HFFc6 (cell line): ENCODE measurements around the gene CALB2. TPM values are rescaled to one million over a fixed set of nuclear protein-coding genes. Genes with fewer than 3 reads are reported as not detected.

Source experiments
- DNase-seq: peaks from one replicate; pipeline ENCODE4 v3.0.0-alpha.2; 2018
- H3K27ac Mint-ChIP-seq: 2 replicates; pipeline ENCODE4 v1.8.0; 2020; ENCODE audit warnings: mild to moderate bottlenecking, mixed read lengths
- H3K27me3 Mint-ChIP-seq: 2 replicates; pipeline ENCODE4 v1.8.0; 2021; ENCODE audit warnings: mild to moderate bottlenecking, moderate library complexity, mixed read lengths; ENCODE audit not compliant: insufficient read depth
- H3K36me3 Mint-ChIP-seq: 2 replicates; pipeline ENCODE4 v1.8.0; 2021; ENCODE audit warnings: low read depth, mixed read lengths
- H3K4me1 Mint-ChIP-seq: 2 replicates; pipeline ENCODE4 v1.8.0; 2020; ENCODE audit warnings: low read depth, mixed read lengths
- H3K4me3 Mint-ChIP-seq: 2 replicates; pipeline ENCODE4 v1.8.0; 2020; ENCODE audit warnings: mild to moderate bottlenecking, moderate library complexity, mixed read lengths
- H3K9me3 Mint-ChIP-seq: 2 replicates; pipeline ENCODE4 v1.8.0; 2020; ENCODE audit warnings: mild to moderate bottlenecking, mixed read lengths
- CTCF ChIP-seq: fragments of 200-600 bp; sonication (generic); IDR thresholded peaks from 2 replicates; pipeline ENCODE4 v1.5.0; 2021; ENCODE audit warnings: antibody characterized with exemption, mild to moderate bottlenecking
- total RNA-seq, 6 experiments: library from RNA; stranded (reverse); fragmentation: NEBNext Ultra II Directional; extraction: Animal tissue kit (Norgen Biotek cat#: 25700); gene quantifications; 2 replicates in 1 of 6; 3 replicates in 5 of 6; pipeline ENCODE4 v1.2.3, GENCODE V29; 2021

Gene CALB2
- total RNA-seq, 6 experiments from 2014 or later: 0.14 to 1.1 (median 0.70) TPM; not detected in 3

GRCh38 chr16:71348262-71349085 lies 10.0 kb upstream of the CALB2 start:
- no peak overlapping the region for H3K4me3 Mint-ChIP-seq
- H3K27me3 Mint-ChIP-seq: peaks cover 35% of the 10 kb centered on the region
- no peak overlapping the region for H3K27ac Mint-ChIP-seq
- no peak for TF ChIP-seq CTCF
- no peak for DNase-seq
- H3K9me3 Mint-ChIP-seq: no peaks in the 10 kb centered on the region
- H3K36me3 Mint-ChIP-seq: no peaks in the 10 kb centered on the region
- no peaks in the 10 kb centered on the region for H3K4me1 Mint-ChIP-seq

DNA sequence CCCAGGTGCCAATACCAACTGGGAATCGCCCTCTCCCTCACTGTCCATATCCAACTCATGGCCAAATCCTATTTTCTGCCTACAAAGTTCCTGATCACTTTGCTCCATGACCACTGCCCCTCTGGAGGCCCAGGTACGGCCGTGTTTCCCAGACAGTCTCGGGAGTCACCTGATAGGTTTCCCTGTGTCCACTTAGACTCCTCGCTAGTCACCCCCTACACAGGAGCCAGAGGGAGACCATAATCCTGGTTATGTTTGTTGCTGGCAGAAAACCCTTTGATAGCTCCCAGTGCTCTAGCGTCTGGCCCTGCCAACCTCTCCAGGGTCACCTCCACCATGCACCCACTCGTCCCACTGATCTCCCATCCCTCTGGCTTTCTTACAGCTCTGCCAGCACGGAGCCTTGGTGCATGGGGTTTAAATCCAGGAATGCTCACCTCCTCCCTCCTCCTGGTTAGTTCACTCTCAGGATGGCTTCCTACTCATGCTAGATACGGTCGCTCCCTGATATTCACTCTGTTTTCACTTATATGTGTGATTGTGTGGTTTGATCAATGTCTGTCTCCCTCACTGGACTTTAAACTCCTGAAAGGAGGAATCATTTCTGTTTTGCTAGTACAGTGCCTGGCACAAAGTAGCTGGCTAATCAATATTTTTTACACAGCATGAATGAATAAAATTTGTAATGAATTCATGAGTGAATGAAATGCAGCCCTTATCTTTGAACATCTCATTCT lies 7.5 kb upstream of the CALB2 start:
- H3K4me1 Mint-ChIP-seq: no peaks in the 10 kb centered on the region

GRCh38 chr16:71351558-71351901 lies 7.0 kb upstream of the CALB2 start:
- Mint-ChIP-seq H3K4me3 (no peak overlapping the region), H3K27me3 (peaks cover 35% of the 10 kb centered on the region), H3K4me1 (no peaks in the 10 kb centered on the region), H3K9me3 (no peaks in the 10 kb centered on the region), H3K27ac (no peak overlapping the region), H3K36me3 (no peaks in the 10 kb centered on the region)
- no peak for TF ChIP-seq CTCF
- DNase-seq: no peak

More for the DNA sequence above, 7.5 kb upstream of the CALB2 start:
- Mint-ChIP-seq H3K4me3 (no peak overlapping the region), H3K9me3 (no peaks in the 10 kb centered on the region), H3K36me3 (no peaks in the 10 kb centered on the region), H3K27me3 (peaks cover 35% of the 10 kb centered on the region), H3K27ac (no peak overlapping the region)
- no peak for DNase-seq
- no peak for TF ChIP-seq CTCF

DNA sequence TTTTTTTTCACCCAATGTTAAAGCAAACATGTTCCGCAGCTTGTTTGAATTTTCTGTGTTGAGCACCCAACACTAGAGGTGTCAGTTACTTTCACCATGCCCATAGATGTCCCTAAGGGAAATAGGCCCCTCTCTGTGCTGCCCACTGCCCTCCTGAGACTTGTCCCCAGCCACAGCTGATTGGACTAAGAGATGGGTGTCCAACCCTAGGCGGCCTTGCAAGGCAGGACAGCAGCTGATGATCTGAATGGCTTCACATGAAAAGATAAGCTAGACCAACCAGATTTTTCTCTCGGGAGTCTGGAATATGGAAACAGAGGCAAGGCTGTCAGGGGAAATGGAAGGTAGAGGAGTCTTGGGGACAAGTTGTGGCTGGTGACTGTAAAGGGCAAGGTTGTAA lies 6.1 kb upstream of the CALB2 start:
- no peaks in the 10 kb centered on the region for H3K36me3 Mint-ChIP-seq
- H3K27me3 Mint-ChIP-seq: peaks cover 30% of the 10 kb centered on the region
- H3K9me3 Mint-ChIP-seq: no peaks in the 10 kb centered on the region
- no peak for TF ChIP-seq CTCF
- H3K4me1 Mint-ChIP-seq: no peaks in the 10 kb centered on the region
- H3K4me3 Mint-ChIP-seq: no peak overlapping the region
- H3K27ac Mint-ChIP-seq: no peak overlapping the region
- DNase-seq: no peak

DNA sequence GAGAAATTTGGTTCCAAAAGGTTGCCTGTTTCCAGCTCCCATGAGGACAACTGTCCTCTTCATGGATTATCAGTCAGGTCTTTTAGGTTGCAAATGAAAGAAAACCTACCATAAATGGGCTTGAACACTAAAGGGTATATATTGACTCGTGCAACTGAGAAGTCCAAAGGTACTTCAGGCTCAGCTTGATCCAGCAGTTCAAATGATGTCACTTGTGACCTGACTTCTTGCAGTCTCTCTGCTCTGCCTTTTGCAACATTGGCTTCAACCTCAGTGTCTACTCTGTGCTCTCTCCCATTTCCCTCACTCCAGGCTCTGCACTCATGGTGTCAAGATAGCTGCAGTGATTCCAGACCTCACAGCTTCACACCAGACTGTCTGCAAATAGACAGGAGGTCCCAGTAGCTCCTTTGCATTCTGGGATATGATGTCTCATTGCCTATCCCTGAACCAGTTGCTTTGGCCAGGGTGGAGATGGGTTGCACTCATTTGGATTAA lies 5.5 kb upstream of the CALB2 start:
- Mint-ChIP-seq H3K4me1 (0 out of 2 replicates have a peak, but pooled peaks cover under 1% of the 10 kb centered on the region), H3K9me3 (no peaks in the 10 kb centered on the region), H3K36me3 (no peaks in the 10 kb centered on the region), H3K27ac (no peak overlapping the region), H3K4me3 (no peak overlapping the region), H3K27me3 (peaks cover 28% of the 10 kb centered on the region)
- DNase-seq: no peak
- no peak for TF ChIP-seq CTCF
